Stimulated activated CD8-positive, alpha-beta memory T cell treated with anti-CD3 and anti-CD28 coated beads, Interleukin-4, amount 100 ng/mL, for 4 hours (primary cell): Measurements from ENCODE around the gene TUT7.
"Not testable (repeated sequence)": the region's sequence is repeated elsewhere in the genome, so short reads cannot be mapped to it uniquely, and the experiment has no call there.

Experiments used
- DNase-seq, 2 donors: peaks; one replicate each; pipeline ENCODE4 v3.0.0-alpha.2; 2020; ENCODE audit warnings: low read depth in 2 of 2, low spot score in 1 of 2

The TUT7 gene

DNA sequence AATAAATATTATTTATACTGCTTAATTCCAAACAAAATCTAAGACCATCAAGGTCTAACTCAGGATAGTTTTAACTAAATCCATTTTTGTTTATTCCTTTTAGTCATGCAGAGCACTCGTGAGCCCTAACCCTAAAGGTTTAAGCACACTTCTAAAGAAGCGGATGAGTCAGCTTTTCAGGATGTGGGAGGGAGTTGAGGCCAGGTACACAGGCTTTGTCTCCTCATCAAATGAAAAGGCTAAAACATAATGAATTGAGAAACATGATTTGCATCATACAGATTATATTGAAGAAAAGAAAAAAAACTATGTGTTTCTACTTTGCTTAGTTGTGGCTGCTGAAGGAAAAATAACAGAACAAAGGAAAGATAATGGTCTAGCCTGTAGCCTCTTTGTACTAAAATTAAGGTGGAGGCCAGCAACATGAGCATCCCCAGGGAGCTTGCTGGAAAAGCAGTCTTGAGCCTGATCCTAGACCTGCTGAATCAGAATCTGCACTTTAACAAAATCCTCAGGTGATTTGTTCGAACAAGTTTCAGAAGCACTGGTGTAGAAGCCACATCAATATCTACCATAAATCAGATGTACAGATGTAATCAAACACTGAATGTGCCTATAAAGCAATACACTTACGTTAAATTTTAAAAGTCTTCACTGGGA, 50.8 kb downstream of the TUT7 start:
- peak in 1 of 2 donors; percentile 26 for DNase-seq

DNA sequence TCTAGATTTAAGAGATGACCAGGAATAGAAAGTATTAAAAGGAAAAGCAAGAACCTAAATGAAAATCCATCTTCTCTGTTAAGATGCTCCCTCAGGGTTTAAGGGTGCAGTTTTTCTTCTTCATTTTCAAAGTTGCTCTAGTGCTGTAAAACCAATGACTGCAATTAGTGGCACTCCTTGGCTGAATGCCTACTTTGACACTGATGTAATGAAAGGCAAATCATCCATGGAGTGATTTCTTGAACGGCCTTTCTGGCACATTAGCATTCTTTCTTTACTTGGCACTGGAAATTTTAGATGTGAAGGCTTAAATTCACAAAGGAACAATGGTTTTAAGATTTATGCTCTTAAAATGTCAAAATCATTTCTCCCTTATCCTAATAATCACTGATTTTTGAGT, 52.5 kb downstream of the TUT7 start:
- no peak for DNase-seq

DNA sequence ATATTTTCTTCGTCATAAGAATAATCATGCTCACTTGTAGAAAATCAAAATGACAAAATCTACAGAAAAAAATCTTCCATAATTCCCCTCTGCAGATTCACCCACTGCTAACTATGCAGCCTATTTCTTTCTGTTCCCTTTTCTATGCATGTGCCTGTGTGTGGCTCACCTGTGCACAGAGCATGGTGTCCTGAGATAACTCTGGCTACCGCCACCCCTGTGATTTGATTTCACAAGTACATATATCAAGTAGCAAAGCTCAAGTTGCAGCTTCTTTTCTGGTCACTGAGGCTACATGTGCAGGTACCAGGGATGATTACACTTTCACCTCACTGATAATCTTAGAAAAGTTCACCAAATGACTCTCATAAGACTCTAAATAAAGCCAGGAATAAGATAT, 53.5 kb downstream of the TUT7 start:
- DNase-seq, result no peak

DNA sequence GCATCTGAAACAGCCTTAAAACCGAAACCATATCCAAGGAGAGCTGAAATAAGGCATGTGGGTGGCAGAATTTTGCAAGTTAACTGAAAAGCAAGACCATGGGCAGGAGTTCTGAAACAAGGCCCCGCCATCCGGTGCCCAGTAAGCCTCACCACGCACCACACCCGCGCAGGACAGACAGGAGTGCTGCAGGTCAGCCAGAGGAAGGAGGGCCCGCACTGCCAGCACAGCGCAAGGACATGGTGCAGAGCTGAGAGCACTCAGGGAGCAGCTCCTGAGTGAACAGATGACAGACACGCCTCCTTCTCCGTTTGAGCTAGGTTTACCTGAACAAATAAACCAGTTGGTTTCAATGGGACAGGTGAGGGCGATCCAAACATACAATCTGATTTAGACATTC, 55.3 kb downstream of the TUT7 start:
- DNase-seq, result no peak

DNA sequence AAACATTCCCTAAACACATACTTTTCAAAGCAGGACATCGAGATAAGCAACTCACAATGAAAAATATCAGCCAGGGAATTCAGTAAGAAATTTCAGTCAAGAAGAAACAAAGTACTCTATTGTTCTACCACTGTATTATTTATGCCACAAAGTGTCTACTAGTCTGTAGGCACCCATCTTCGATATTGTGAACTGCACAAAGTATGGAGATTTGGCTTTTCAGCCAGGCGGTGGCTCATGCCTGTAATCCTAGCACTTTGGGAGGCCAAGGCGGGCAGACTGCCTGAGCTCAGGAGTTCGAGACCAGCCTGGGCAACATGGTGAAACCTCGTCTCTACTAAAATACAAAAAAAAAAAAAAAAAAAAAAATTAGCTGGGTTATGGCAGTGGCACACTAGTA, 63.9 kb downstream of the TUT7 start:
- not testable (repeated sequence) for DNase-seq

DNA sequence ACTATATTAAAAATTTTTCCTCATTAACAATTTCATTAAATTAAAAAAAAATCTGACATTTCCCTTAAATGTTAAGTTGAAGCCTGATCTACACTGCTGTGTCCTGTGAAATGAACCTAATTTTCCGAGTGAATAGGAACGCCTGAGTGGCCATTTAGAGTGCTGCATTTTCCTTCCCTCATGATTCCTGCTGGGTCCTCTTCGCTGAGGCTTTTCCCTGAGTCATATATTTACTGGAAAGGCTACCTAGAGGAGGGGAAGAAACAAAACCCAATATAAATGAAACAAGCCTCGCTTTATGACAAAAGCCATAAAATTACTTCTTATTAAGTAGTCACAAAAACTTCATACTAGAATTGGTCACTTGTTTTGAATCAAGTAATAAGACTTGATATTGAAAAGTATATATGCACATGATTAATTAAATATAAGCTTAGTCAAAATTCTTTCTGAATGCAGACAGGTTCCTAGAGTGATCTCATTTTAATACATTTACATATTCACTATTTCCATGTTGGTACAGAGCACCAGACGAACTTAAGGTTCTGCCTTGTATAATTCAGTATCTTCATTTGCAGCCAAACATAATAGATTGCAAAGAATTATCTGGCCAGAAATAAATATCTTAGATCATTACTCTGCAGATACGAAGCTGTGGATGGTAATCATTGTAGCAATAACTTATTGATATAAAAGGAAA, 65.6 kb downstream of the TUT7 start:
- no peak for DNase-seq

DNA sequence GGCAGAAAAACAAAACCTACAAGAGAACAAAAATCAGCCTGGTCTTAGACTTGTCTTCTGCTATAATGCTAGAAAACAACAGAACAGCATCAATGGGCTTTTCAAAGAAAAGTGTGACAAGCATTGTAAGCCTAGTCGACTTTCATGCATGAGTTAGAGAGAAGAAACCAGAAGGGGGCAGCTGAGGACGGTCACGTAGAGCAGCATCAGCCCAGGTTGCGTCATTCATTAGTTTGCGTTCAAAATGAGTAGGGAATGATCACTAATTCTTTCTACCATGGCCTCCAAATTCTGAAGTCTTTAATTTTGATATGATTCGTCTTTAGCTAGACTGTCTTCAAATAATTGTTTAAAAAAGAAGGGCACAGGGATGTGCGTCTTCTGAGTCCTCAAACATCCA, 67.2 kb downstream of the TUT7 start:
- no peak for DNase-seq

DNA sequence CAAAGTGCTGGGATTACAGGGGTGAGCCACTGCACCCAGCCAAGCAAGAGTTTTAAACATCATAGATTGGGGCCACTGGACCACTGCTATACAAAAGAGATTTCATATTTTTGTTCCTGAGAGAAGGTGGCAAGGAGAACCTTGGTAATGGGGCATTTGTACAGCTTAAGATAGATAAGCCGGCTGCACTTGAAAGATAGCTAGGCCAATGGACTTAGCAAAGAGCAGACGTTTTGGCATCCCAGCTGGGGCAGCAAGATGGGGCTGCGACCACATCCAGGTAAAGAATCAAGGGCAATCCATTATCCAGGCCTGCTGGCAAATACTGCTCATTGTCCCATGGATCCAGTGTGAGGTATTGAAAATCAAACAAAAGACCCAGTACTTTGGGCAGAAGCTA, 67.9 kb downstream of the TUT7 start:
- DNase-seq, result no peak

DNA sequence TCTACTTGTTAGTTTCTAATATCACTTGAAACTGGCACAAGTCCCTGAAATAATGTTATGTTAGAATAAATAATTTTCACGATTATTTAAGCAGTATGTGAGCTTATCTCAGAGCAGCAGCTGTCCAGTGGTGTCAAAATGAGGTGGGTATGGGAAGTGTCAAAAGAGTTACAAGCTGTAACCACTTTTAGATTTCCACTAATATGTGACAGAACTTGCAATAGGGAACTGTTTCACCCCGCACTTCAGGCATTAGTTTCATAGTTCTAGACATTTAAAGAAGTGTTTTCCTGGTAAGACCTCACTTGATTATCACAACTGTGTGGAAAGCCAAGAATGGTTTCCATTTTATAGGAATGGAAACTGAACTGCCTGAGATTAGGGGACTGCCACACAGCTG, 68.9 kb downstream of the TUT7 start:
- no peak for DNase-seq

DNA sequence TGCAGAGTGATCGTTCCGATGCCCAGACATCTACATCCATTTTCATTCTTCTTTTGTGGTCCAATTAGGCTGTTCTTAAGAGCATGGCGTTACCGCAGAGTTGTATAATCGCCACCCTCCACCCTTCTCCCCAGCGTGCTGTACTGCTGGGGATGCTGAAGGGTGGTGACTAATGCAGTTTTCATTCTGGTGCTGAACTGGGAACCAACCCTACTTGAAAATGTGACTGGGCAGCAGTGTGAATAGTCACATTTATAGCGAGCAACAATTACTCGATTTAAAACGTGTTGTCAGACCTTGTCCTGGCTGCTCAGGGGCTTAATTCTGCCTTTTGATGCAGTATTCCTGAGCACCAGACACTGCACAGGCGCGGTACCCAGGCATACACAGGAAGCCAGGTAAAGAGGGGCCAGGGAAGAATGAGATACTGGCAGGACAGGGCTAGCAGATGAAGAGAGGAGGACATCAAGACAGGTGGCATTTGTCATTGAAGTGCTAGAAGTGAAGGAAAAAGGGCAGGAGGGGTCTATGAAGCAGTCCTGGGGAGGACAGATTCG, 71.2 kb downstream of the TUT7 start:
- no peak for DNase-seq

DNA sequence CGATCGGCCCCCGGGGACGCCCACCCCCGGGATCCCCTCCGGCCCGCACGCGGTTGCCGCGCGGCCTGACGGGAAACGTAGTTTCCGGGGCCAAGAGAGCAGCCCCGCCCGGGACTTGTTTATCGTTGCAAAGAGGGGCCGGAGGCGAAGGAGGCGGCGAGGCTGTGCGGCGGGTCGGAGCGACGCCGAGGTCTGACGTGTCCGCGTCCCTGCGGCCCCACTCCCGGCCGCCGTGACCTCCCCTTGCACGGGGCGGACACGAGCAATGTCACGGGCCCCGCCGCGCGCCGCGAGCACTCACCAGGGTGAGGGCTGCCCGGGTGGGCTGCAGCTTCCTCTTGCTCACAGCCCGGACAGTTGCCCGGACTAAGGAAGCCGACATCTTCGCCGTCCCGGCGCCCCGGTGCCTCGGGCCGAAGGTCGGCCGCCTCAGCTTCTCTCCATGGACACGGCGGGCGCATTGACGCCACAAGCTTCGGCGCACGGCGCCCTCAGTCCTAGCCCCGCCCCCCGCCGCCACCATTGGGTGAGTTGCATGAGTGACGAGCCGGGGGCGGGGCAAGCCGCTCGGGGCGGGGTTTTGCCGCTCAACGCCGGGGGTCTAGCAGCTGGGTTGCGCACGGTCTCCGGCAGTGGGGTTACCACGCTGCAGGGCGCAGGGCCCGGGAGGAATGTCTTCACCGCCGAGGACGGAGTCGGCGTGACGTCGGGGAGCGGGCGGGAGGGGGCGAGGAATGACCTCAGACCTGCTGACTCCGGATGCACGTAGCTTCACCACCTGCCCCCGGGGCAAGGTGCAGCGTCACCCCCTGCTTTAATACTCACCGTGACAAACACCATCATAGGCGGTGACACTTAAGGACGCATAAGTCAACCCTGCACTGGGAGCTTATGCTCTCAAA, 71.9 kb downstream of the TUT7 start, which contains the start of gene ISCA1:
TSS of gene ISCA1 (minus strand) at position 462 of the 902 bp plus-strand sequence. CDS start at position 382, 80 bp downstream.
- peak; percentile 96 to 98 for DNase-seq

DNA sequence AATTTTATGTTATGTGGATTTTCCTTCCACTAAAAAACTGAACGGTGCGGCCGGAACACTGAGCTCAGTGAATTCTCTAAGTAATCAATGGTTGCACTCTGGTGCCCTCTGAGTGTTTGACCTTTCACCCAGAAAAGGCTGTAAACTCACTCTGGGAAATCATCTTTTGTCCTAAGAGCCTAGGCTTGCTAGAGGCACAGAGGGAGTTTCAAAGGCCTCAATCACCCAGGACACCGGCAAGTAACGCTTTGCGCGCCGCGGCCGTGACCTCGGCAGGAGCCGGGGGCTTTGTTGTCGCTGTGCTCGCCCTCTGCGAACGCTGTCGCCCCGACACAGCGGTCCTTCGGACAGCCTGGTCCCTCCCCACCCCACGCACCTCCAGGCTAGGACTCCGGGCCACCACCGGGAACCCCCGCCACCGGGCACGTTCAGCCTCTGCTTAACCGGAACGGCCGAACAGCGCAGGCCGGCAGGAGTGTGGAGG, 72.6 kb downstream of the TUT7 start:
- no peak for DNase-seq

DNA sequence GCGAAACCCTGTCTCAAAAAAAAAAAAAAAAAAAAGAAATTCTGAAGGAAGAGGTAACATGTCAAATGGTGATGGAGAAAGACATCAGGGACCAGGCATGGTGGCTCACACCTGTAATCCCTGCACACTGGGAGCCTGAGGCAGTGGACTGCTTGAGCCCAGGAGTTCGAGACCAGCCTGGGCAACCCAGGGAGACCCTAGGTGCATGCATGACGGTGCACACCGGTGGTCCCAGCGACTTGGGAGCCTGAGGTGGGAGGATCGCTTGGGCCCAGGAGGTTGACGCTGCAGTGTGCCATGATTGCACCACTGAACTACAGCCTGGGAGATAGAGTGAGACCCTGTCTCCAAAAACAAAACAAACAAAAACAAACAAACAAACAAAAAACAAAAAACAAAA, 73.6 kb downstream of the TUT7 start:
- no peak for DNase-seq

DNA sequence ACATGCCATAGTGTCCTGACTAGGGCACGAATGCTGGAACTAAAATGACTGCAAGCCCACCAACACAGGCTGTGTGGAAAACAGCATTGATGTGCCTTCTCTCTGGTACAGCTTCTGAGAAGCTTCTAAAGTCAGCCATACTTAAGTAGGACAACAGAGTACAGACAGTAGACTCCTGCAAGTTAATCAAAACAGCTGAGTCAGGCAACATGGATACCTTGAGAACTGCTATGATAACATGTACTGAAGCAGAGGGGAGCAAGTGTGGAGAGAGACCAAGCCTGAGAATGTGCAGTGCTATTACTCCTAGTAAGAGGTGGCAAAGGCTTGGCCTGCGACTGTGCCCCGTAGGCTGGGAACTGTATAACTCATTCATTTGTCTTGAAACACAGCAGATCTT, 74.4 kb downstream of the TUT7 start:
- no peak for DNase-seq

DNA sequence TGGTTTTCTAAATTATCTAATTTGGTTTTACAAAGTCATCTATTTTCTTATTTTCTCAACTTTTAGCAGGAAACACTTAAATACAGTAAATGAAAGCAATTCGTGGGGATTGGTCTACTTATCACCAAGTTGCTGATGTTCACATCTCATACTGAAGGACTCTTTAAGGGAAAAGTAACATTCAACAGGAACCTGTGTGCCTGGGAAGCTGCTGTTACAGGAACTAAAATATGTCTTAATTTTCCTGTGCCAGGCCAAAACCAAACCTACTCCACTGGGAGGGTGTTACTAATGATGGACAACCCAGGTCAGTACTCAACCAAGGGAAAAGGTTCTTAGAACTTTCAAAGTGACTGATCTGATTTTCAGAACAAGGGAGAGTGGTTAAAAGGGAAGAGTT, 77.1 kb downstream of the TUT7 start:
- no peak for DNase-seq

DNA sequence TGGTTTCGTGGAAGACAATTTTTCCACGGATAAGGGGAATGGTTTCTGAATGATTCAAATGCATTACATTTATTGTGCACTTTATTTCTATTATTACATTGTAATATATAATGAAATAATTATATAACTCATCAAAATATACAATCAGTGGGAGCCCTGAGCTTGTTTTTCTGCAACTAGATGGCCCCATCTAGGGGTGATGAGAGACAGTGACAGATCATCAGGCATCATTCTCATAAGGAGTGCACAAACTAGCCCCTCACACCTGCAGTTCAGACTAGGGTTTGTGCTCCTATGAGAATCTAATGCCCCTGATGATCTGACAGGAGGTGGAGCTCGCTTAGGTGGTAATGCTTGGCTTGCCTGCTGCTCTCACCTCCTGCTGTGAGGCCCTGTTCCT, 78.2 kb downstream of the TUT7 start:
- no peak for DNase-seq

DNA sequence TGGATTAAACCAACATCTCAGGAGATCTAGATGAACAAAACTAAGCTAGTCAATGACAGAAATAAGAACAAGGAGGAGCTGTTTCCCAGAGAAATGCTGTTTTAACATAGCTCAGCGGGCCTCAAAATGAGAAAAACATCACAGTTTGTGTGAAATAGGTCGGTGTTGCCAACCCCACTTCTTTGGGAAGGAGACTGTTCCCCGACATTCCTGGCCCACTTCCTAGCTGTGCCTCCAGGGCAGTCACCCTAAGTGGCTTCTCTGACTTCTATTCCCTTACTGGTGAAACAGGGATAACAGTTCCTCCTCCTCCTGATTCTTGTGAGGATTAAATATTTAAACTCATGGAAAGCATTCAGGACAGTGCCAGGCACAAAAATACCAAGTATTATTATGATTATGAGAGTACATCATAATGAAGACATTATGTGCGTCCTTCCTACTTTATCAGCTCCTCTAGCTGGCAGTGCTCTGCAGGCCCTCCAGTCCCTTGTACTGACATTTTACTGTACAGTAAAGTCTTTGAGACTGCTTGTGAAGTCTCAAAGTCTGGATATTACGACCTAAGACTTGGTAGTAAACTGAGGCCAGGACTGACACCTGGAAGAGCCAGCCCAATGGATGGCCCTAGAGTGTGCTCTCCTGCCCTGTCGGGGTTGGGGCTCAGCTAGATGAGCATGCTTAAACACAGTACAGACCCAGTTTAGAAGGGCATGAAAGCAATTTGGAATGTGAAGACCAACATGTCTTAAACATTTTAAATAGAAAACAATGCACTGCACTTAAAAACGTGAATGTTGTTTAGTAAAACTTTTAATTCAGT, 79.2 kb downstream of the TUT7 start:
- DNase-seq, result no peak

DNA sequence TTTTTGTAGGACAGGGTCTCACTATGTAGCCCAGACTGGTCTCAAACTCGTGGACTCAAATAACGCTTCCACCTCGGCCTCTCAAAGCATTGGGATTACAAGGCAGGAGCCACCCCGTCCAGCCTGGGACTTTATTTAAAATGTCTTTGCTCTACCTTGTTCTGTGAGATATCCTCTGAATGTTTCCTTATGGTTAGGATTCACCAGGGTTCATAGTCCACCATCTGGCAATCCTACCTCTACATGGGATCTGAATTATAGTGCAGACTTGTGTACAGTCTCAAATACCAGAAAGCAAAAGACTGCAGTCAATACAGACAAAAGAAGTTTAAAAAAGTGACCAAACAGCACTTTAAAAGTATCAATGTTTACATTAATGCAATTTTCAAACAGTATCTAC, 82.0 kb downstream of the TUT7 start:
- no peak for DNase-seq

DNA sequence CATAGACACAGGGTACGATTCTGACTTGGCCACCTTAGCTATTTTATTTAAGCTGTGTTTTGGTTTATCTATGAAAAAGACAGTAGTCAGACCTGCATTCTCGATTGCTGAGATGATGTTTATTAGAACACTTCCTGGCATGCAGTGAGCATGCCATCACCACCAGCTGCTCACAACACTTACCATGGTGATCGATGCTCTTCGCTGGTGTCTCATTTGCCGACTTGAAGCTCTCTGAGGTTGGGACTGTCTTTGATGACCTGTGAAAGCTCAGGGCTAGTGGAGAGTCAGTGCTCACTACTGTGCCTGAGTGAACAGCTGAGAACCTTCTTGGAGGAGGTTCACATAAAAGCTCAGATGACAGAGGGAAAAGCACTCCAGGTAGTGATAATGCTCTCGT, 90.3 kb downstream of the TUT7 start:
- no peak for DNase-seq

DNA sequence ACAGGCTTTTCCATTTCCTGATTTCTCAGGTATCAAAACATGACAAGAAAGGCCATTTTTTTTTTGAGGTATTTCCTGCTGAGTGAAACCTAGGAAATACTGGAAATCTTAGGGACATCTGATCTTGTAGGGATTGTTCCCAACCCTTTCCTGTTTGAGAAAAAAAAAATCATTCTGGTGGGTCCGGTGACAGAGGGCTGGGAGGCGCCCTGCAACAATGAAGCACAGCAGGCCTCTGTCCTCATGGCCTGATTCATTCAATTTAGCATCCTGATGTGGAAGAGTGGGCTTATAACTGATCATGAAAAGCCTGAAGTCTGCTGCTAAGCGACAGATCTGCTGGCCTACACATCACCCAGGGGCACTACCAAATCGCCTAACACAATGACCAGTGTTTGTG, 91.7 kb downstream of the TUT7 start:
- no peak for DNase-seq

DNA sequence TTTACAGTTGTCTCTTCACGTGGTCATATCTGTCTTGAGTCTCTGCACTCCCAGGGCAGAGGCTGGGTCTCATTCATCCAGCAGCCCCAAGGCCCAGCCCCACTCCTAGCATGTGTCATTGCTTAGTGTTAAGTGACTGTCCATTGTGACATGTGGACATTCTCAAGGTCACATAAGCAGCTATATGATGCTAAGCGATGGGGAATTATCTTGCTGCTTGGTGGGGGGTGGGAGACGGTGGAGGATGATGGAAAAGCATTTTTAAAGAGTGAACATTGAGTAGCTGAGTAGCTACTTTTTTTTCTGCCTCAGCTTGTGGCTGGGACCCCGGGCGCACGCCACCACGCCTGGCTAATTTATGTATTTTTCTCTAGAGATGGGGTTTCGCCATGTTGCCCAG, 94.7 kb downstream of the TUT7 start, which contains the start of gene C9orf153:
TSS of gene C9orf153 (minus strand) at position 101 of the 400 bp plus-strand sequence. CDS start 30,054 bp downstream, outside the sequence.
- no peak for DNase-seq
